K562 (cell line): ENCODE measurements around the gene NACC1. TPM values are rescaled to one million over a fixed set of nuclear protein-coding genes. Genes with fewer than 3 reads are reported as not detected.

Experiments used
- BCOR ChIP-seq: fragments of 450-650 bp; IDR thresholded peaks from 2 replicates; pipeline ENCODE4 v1.6.1; 2016
- CBFA2T2 ChIP-seq: fragments of 450-650 bp; conservative IDR thresholded peaks from 2 replicates; pipeline ENCODE4 v1.6.1; 2017; ENCODE audit warnings: mild to moderate bottlenecking
- CHD2 ChIP-seq: IDR thresholded peaks from 2 replicates; pipeline ENCODE4 v1.6.1; 2011; ENCODE audit warnings: low read depth, low read length
- CREB1 ChIP-seq, 2 experiments: sonication (generic) in 1 of 2; formaldehyde crosslinking in 1 of 2; IDR thresholded peaks; 2 replicates each; pipeline versions ENCODE4 v1.6.1 to v1.8.0; 2012 to 2022; ENCODE audit warnings: inconsistent platforms in 1 of 2, mild to moderate bottlenecking in 1 of 2, missing genetic modification reagents in 1 of 2, moderate library complexity in 1 of 2
- CTCFL ChIP-seq: IDR thresholded peaks from 2 replicates; pipeline ENCODE4 v1.6.1; 2011; ENCODE audit warnings: borderline replicate concordance, low read depth, mild to moderate bottlenecking, moderate library complexity, low read length; ENCODE audit not compliant: insufficient read depth, poor library complexity, severe bottlenecking
- E2F5 ChIP-seq: sonication (generic); formaldehyde crosslinking; IDR thresholded peaks from 2 replicates; pipeline ENCODE4 v1.8.0; 2022; ENCODE audit warnings: mild to moderate bottlenecking, missing genetic modification reagents
- HEY1 ChIP-seq: fragments of 250-450 bp; sonication (Bioruptor Pico); IDR thresholded peaks from 2 replicates; pipeline ENCODE4 v1.5.0; 2020; ENCODE audit warnings: mild to moderate bottlenecking, moderate library complexity, borderline replicate concordance
- HMGN3 ChIP-seq: IDR thresholded peaks from 2 replicates; pipeline ENCODE4 v1.6.1; 2011; ENCODE audit warnings: borderline replicate concordance, low read depth, mild to moderate bottlenecking, mixed read lengths, low read length; ENCODE audit not compliant: insufficient read length; ENCODE audit errors: extremely low read depth
- IRF2 ChIP-seq: sonication (generic); formaldehyde crosslinking; IDR thresholded peaks from 2 replicates; pipeline ENCODE4 v1.8.1; 2022; ENCODE audit warnings: mild to moderate bottlenecking, missing genetic modification reagents
- NCOR1 ChIP-seq: fragments of 450-650 bp; IDR thresholded peaks from 2 replicates; pipeline ENCODE4 v1.6.1; 2016; ENCODE audit warnings: mild to moderate bottlenecking, moderate library complexity
- NKRF ChIP-seq: fragments of 450-650 bp; IDR thresholded peaks from 2 replicates; pipeline ENCODE4 v1.6.1; 2016; ENCODE audit warnings: borderline replicate concordance
- NR0B1 ChIP-seq: fragments of 450-650 bp; IDR thresholded peaks from one replicate; pipeline ENCODE4 v1.6.1; 2018; ENCODE audit warnings: mild to moderate bottlenecking, moderate library complexity; ENCODE audit not compliant: partially characterized antibody
- PBX2 ChIP-seq, 2 experiments: IDR thresholded peaks in 1 of 2; conservative IDR thresholded peaks in 1 of 2; 2 replicates each; pipeline ENCODE4 v1.6.1; 2016; ENCODE audit warnings: low read depth in 2 of 2, mild to moderate bottlenecking in 1 of 2, missing compliant biosample characterization in 1 of 2, missing genetic modification characterization in 1 of 2, moderate library complexity in 1 of 2
- SIN3B ChIP-seq: fragments of 450-650 bp; IDR thresholded peaks from 2 replicates; pipeline ENCODE4 v1.6.1; 2017; ENCODE audit warnings: low read depth, mild to moderate bottlenecking, moderate library complexity
- SMARCA4 ChIP-seq: fragments of 450-650 bp; IDR thresholded peaks from 2 replicates; pipeline ENCODE4 v1.6.1; 2016
- SMC3 ChIP-seq: conservative IDR thresholded peaks from 2 replicates; pipeline ENCODE4 v1.6.1; 2011; ENCODE audit warnings: low read depth, low read length, improper control_type of control experiment; ENCODE audit not compliant: insufficient read depth
- SPI1 ChIP-seq: IDR thresholded peaks from 2 replicates; pipeline ENCODE4 v1.6.1; 2011; ENCODE audit warnings: low read depth, low read length, control low read depth, borderline replicate concordance
- ZBTB17 ChIP-seq: fragments of 450-650 bp; formaldehyde crosslinking; IDR thresholded peaks from 2 replicates; pipeline ENCODE4 v1.4.0; 2020; ENCODE audit warnings: mild to moderate bottlenecking
- polyA plus RNA-seq, 8 experiments: library from polyadenylated mRNA; depleted of rRNA in 4 of 8; stranded (reverse) in 5 of 8; unstranded in 3 of 8; fragments of >200 nt; fragmentation: Nextera tagmentation in 2 of 8; fragmentation: Illumina TruSeq in 1 of 8; extraction: Ambion mirVana in 2 of 8; extraction: Trizol in 1 of 8; gene quantifications; 2 replicates each; pipeline versions ENCODE4 v1.2.1 to v1.2.3, GENCODE V29; 2011 to 2014; ENCODE audit warnings: inconsistent platforms in 1 of 8, missing spikeins in 1 of 8
- total RNA-seq, 7 experiments: library from RNA; depleted of rRNA in 6 of 7; stranded (reverse); fragments of >200 nt in 6 of 7; fragmentation: Illumina TruSeq in 2 of 7; extraction: Trizol in 2 of 7; gene quantifications; 2 replicates each; pipeline versions ENCODE4 v1.2.1 to v1.2.3, GENCODE V29; 2011 to 2021; ENCODE audit warnings: low replicate concordance in 1 of 7

NACC1 gene
- total and polyA plus RNA-seq, 9 of the 15 experiments (the other 6 are each of a cell fraction or from before 2014, with no cell fraction given): 0.04 to 96.6 (median 25.8) TPM

GRCh38 chr19:13093407-13094105, 24.5 kb upstream of the NACC1 start (continued):
- no peak for TF ChIP-seq NKRF
- TF ChIP-seq NCOR1: no peak
- TF ChIP-seq ZBTB17 (CRISPR knock-in tag): no peak
- TF ChIP-seq SMC3: peak; percentile 99
- no peak; the same call in 1 of the 2 replicates for TF ChIP-seq IRF2 (CRISPR knock-in tag)
- TF ChIP-seq CREB1 (IDR thresholded peaks at IDR 0.05): peak; percentile 46; the same call in 1 of the 2 replicates
- peak; percentile 83 for TF ChIP-seq CREB1 (CRISPR knock-in tag; IDR thresholded peaks at IDR 0.05)
- no peak for TF ChIP-seq CBFA2T2
- no peak for TF ChIP-seq E2F5 (CRISPR knock-in tag)
- no peak for TF ChIP-seq SPI1
- TF ChIP-seq SIN3B: no peak
- no peak for TF ChIP-seq BCOR
- no peak for TF ChIP-seq HMGN3
- TF ChIP-seq PBX2 (CRISPR knock-in tag; IDR thresholded peaks at IDR 0.05; ENCODE audit: low read depth): no peak
- no peak for TF ChIP-seq PBX2 (tag; conservative IDR thresholded peaks at IDR 0.05; ENCODE audit: low read depth)
- no peak for TF ChIP-seq NR0B1
- TF ChIP-seq HEY1 (CRISPR knock-in tag): no peak
- TF ChIP-seq CTCFL: peak; percentile 63
- TF ChIP-seq SMARCA4: no peak
- no peak for TF ChIP-seq CHD2
